ENCODE data around the gene CEBPB.

CEBPB gene

GRCh38 chr20:50194831-50195523 lies 4.3 kb downstream of the CEBPB start:
- Histone ChIP-seq H3K4me3 (peak overlapping the region in 4 of 10 experiments; percentile 90 to 99 (median 96); a peak in 7 of 20 replicates), H3K27ac (peak overlapping the region in 2 of 11 experiments; percentile 88 to 93; a peak in 3 of 22 replicates), H3K9ac (peak overlapping the region in 8 of 11 experiments; percentile 9 to 97 (median 94); a peak in 8 of 22 replicates)

DNA sequence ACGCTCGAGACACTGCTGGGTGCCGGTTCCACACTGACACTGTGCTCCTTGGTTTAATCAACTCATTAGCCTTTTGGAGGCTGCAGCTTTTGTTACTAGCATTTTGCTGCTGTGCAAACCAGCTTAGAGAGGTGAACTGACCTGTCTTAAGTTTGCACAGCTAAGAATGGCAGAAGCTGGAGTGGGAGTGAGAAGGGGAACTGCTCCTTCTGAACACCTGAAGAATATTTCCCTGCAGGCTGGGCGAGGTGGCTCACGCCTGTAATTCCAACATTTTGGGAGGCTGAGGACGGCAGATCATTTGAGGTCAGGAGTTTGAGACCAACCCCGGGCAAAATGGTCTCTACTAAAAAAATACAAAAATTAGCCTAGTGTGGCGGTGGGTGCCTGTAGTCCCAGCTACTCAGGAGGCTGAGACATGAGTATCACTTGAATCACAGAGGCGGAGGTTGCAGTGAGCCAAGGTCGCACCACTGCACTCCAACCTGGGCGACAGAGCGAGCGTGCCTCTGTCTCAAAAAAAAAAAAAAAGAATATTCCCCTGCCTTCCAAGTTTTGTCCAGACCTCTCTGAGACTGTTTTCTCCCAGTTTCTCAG lies 5.0 kb downstream of the CEBPB start:
- H3K36me3 ChIP-seq, result peaks cover 5 to 48% (median 25%) of the 10 kb centered on the region in 11 experiments; a peak in 21 of 22 replicates
- H3K9me3 ChIP-seq (replicated peaks in 1 of 11), result peaks cover 0 to 17% (median 6%) of the 10 kb centered on the region in 11 experiments; a peak in 6 of 22 replicates
- H4K20me1 ChIP-seq, result peaks cover 26 to 71% (median 54%) of the 10 kb centered on the region in 11 experiments
- 0 out of 20 replicates have a peak overlapping the region, but pooled peaks of 1 of the 10 experiments have one; percentile 90 for H3K4me3 ChIP-seq
- H3K9ac ChIP-seq, result peak overlapping the region in 3 of 11 experiments; percentile 15 to 94 (median 94); a peak in 3 of 22 replicates
- H3K27me3 ChIP-seq, result no peaks in the 10 kb centered on the region
- peak overlapping the region in 4 of 11 experiments; percentile 96 to 99 (median 98); a peak in 7 of 22 replicates for H3K4me2 ChIP-seq
- peaks cover 21 to 49% (median 36%) of the 10 kb centered on the region in 10 experiments for H3K4me1 ChIP-seq
- peak overlapping the region in 1 of 11 experiments; percentile 88; a peak in 1 of 22 replicates for H3K27ac ChIP-seq
- no peak for TF ChIP-seq Cebpa-rat (IDR thresholded peaks at IDR 0.05)

More at GRCh38 chr20:50194831-50195523, 4.3 kb downstream of the CEBPB start:
- TF ChIP-seq Cebpa-rat (IDR thresholded peaks at IDR 0.05), result no peak
- peaks cover 0 to 17% (median 6%) of the 10 kb centered on the region in 11 experiments; a peak in 6 of 22 replicates for H3K9me3 ChIP-seq (replicated peaks in 1 of 11)
- peaks cover 26 to 70% (median 54%) of the 10 kb centered on the region in 11 experiments for H4K20me1 ChIP-seq
- H3K36me3 ChIP-seq, result peaks cover 5 to 48% (median 25%) of the 10 kb centered on the region in 11 experiments; a peak in 21 of 22 replicates
- H3K4me2 ChIP-seq, result peak overlapping the region in 10 of 11 experiments; percentile 5 to 99 (median 99); a peak in 15 of 22 replicates
- peaks cover 21 to 52% (median 36%) of the 10 kb centered on the region in 10 experiments for H3K4me1 ChIP-seq
- no peaks in the 10 kb centered on the region for H3K27me3 ChIP-seq

- no peak overlapping the region for H3K4me3 ChIP-seq
- peak overlapping the region in 4 of 11 experiments; percentile 21 to 96 (median 35); a peak in 4 of 22 replicates for H3K4me2 ChIP-seq
- H3K27ac ChIP-seq, result no peak overlapping the region
- peaks cover 21 to 49% (median 36%) of the 10 kb centered on the region in 10 experiments for H3K4me1 ChIP-seq
- H3K9me3 ChIP-seq (replicated peaks in 1 of 11), result peaks cover 0 to 17% (median 6%) of the 10 kb centered on the region in 11 experiments; a peak in 6 of 22 replicates
- H3K9ac ChIP-seq, result 0 out of 22 replicates have a peak overlapping the region, but pooled peaks of 1 of the 11 experiments have one; percentile 29
- peaks cover 26 to 71% (median 54%) of the 10 kb centered on the region in 11 experiments for H4K20me1 ChIP-seq
- H3K27me3 ChIP-seq, result no peaks in the 10 kb centered on the region
- no peak for TF ChIP-seq Cebpa-rat (IDR thresholded peaks at IDR 0.05)
- H3K36me3 ChIP-seq, result peaks cover 5 to 48% (median 25%) of the 10 kb centered on the region in 11 experiments; a peak in 21 of 22 replicates
Measured at GRCh38 chr20:50196248-50196647, 5.6 kb downstream of the CEBPB start.

- Histone ChIP-seq H3K4me1 (peaks cover 21 to 49% (median 36%) of the 10 kb centered on the region in 10 experiments), H3K9ac (peak overlapping the region in 2 of 11 experiments; percentile 29 to 34; a peak in 1 of 22 replicates), H3K4me2 (peak overlapping the region in 5 of 11 experiments; percentile 21 to 45 (median 40); a peak in 7 of 22 replicates), H3K36me3 (peaks cover 5 to 44% (median 25%) of the 10 kb centered on the region in 11 experiments; a peak in 21 of 22 replicates), H3K27me3 (no peaks in the 10 kb centered on the region), H3K9me3 (replicated peaks in 1 of 11) (peaks cover 0 to 17% (median 6%) of the 10 kb centered on the region in 11 experiments; a peak in 6 of 22 replicates), H3K27ac (0 out of 22 replicates have a peak overlapping the region, but pooled peaks of 2 of the 11 experiments have one; percentile 0 to 19), H3K4me3 (no peak overlapping the region), H4K20me1 (peaks cover 26 to 64% (median 50%) of the 10 kb centered on the region in 11 experiments)
- TF ChIP-seq Cebpa-rat (IDR thresholded peaks at IDR 0.05), result no peak
Measured at GRCh38 chr20:50196896-50197295, 6.3 kb downstream of the CEBPB start.

- Histone ChIP-seq H3K27ac (0 out of 22 replicates have a peak overlapping the region, but pooled peaks of 1 of the 11 experiments have one; percentile 19), H3K4me3 (no peak overlapping the region), H3K27me3 (no peaks in the 10 kb centered on the region), H3K9me3 (replicated peaks in 1 of 11) (peaks cover 0 to 14% (median 6%) of the 10 kb centered on the region in 11 experiments; a peak in 6 of 22 replicates), H3K9ac (peak overlapping the region in 2 of 11 experiments; percentile 29 to 34; a peak in 2 of 22 replicates), H3K4me1 (peaks cover 19 to 49% (median 35%) of the 10 kb centered on the region in 10 experiments), H4K20me1 (peaks cover 25 to 57% (median 46%) of the 10 kb centered on the region in 11 experiments), H3K4me2 (peak overlapping the region in 5 of 11 experiments; percentile 21 to 45 (median 40); a peak in 6 of 22 replicates), H3K36me3 (peaks cover 5 to 37% (median 25%) of the 10 kb centered on the region in 11 experiments; a peak in 21 of 22 replicates)
- no peak for TF ChIP-seq Cebpa-rat (IDR thresholded peaks at IDR 0.05)
Measured at GRCh38 chr20:50197463-50198179, 7.0 kb downstream of the CEBPB start.

- peaks cover 19 to 51% (median 40%) of the 10 kb centered on the region in 11 experiments for H4K20me1 ChIP-seq
- H3K9me3 ChIP-seq (replicated peaks in 1 of 11), result peaks cover 0 to 17% (median 6%) of the 10 kb centered on the region in 11 experiments; a peak in 11 of 22 replicates
- no peak overlapping the region for H3K4me3 ChIP-seq
- no peaks in the 10 kb centered on the region for H3K27me3 ChIP-seq
- no peak overlapping the region for H3K9ac ChIP-seq
- peaks cover 13 to 44% (median 30%) of the 10 kb centered on the region in 10 experiments for H3K4me1 ChIP-seq
- no peak overlapping the region for H3K4me2 ChIP-seq
- no peak for TF ChIP-seq Cebpa-rat (IDR thresholded peaks at IDR 0.05)
- no peak overlapping the region for H3K27ac ChIP-seq
- H3K36me3 ChIP-seq, result peaks cover 5 to 31% (median 19%) of the 10 kb centered on the region in 11 experiments; a peak in 21 of 22 replicates
Measured at GRCh38 chr20:50198180-50198666, 7.6 kb downstream of the CEBPB start.

GRCh38 chr20:50198716-50199115 lies 8.1 kb downstream of the CEBPB start:
- H4K20me1 ChIP-seq, result peaks cover 14 to 46% (median 35%) of the 10 kb centered on the region in 11 experiments
- H3K9ac ChIP-seq, result no peak overlapping the region
- H3K27ac ChIP-seq, result no peak overlapping the region
- peaks cover 8 to 40% (median 25%) of the 10 kb centered on the region in 10 experiments for H3K4me1 ChIP-seq
- H3K4me3 ChIP-seq, result no peak overlapping the region
- peaks cover 0 to 22% (median 9%) of the 10 kb centered on the region in 11 experiments; a peak in 18 of 22 replicates for H3K9me3 ChIP-seq (replicated peaks in 1 of 11)
- no peak overlapping the region for H3K4me2 ChIP-seq
- peaks cover 5 to 26% (median 14%) of the 10 kb centered on the region in 11 experiments; a peak in 20 of 22 replicates for H3K36me3 ChIP-seq
- no peaks in the 10 kb centered on the region for H3K27me3 ChIP-seq
- TF ChIP-seq Cebpa-rat (IDR thresholded peaks at IDR 0.05), result no peak
